Nephron progenitor cell (in vitro differentiated cells): ENCODE results near the gene DUSP19.

Source experiments
- DNase-seq: peaks from one replicate; pipeline ENCODE4 v3.0.0; 2021
- H3K27ac Mint-ChIP-seq: 2 replicates; pipeline ENCODE4 v1.8.0; 2021; ENCODE audit warnings: mild to moderate bottlenecking, moderate library complexity, mixed read lengths
- H3K27me3 Mint-ChIP-seq: 2 replicates; pipeline ENCODE4 v1.8.0; 2021; ENCODE audit warnings: mild to moderate bottlenecking, low read depth, mixed read lengths; ENCODE audit not compliant: poor library complexity
- H3K36me3 Mint-ChIP-seq: 2 replicates; pipeline ENCODE4 v1.8.0; 2021; ENCODE audit warnings: low read depth, mixed read lengths
- H3K4me1 Mint-ChIP-seq: 2 replicates; pipeline ENCODE4 v1.8.0; 2021; ENCODE audit warnings: mixed read lengths
- H3K4me3 Mint-ChIP-seq: 2 replicates; pipeline ENCODE4 v1.8.0; 2021; ENCODE audit warnings: mild to moderate bottlenecking, moderate library complexity, mixed read lengths
- H3K9me3 Mint-ChIP-seq: 2 replicates; pipeline ENCODE4 v1.8.0; 2021; ENCODE audit warnings: mild to moderate bottlenecking, moderate library complexity, mixed read lengths
- TF ChIP-seq, protein P1 (sequence below): fragments of 200-600 bp; sonication (generic); IDR thresholded peaks from 2 replicates; pipeline ENCODE4 v1.5.0; 2021; ENCODE audit warnings: antibody characterized with exemption

The DUSP19 gene

DNA sequence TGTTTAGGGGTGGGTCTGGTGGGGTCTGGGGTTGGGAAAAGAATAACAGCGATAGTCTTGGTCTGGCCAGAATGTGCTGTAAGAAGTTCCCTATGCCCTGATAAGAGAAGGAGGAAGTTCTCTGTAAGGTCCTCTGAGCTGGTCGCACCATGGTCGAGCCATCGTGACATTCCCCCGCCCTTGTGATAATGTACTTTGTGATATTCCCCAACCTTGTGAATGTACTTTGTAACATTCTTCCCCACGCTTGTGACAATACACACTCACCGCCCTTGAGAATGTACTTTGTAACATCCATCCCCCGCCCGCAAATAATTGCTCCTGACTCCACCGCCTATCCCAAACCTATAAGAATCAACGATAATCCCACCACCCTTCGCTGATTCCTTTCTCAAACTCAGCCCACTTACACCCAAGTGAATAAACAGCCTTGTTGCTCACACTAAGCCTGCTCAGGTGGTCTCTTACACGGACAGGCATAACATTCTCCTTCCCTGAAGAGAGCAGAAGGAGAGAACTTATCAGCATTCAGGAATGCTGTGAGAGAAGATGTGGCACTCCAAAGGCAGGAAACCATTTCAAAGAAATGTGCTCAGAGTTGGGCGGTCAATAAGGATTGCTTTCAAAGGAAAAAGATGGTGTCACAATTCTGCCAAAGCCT is 17.8 kb upstream of the DUSP19 start:
- no peaks in the 10 kb centered on the region for H3K9me3 Mint-ChIP-seq
- no peaks in the 10 kb centered on the region for H3K36me3 Mint-ChIP-seq
- no peaks in the 10 kb centered on the region for H3K27me3 Mint-ChIP-seq
- no peak overlapping the region for H3K4me3 Mint-ChIP-seq
- no peaks in the 10 kb centered on the region for H3K4me1 Mint-ChIP-seq
- no peak overlapping the region for H3K27ac Mint-ChIP-seq
- TF ChIP-seq, protein P1, sequence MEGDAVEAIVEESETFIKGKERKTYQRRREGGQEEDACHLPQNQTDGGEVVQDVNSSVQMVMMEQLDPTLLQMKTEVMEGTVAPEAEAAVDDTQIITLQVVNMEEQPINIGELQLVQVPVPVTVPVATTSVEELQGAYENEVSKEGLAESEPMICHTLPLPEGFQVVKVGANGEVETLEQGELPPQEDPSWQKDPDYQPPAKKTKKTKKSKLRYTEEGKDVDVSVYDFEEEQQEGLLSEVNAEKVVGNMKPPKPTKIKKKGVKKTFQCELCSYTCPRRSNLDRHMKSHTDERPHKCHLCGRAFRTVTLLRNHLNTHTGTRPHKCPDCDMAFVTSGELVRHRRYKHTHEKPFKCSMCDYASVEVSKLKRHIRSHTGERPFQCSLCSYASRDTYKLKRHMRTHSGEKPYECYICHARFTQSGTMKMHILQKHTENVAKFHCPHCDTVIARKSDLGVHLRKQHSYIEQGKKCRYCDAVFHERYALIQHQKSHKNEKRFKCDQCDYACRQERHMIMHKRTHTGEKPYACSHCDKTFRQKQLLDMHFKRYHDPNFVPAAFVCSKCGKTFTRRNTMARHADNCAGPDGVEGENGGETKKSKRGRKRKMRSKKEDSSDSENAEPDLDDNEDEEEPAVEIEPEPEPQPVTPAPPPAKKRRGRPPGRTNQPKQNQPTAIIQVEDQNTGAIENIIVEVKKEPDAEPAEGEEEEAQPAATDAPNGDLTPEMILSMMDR: no peak
- DNase-seq: no peak

DNA sequence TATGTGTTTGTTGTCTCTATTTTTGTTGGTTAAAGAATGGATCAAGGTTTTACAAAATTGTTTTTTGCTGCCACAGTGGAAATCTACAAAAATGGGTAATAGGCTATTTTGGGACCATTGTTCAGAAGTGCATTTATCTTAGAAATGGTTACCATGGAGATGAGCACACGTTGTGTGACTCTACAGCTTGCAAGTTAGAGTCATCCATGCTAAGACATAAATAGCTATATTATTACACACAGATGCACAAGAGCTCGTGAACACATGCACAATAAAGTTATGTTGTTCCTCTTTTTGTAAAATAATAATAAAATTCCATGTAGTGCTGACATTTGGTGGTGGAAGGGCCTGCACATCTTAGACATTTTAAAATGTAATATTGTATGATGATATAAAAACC is 15.5 kb upstream of the DUSP19 start:
- DNase-seq: no peak
- Mint-ChIP-seq H3K4me3 (no peak overlapping the region), H3K36me3 (no peaks in the 10 kb centered on the region), H3K9me3 (no peaks in the 10 kb centered on the region), H3K4me1 (no peaks in the 10 kb centered on the region), H3K27me3 (no peaks in the 10 kb centered on the region), H3K27ac (no peak overlapping the region)
- TF ChIP-seq, protein P1: no peak

DNA sequence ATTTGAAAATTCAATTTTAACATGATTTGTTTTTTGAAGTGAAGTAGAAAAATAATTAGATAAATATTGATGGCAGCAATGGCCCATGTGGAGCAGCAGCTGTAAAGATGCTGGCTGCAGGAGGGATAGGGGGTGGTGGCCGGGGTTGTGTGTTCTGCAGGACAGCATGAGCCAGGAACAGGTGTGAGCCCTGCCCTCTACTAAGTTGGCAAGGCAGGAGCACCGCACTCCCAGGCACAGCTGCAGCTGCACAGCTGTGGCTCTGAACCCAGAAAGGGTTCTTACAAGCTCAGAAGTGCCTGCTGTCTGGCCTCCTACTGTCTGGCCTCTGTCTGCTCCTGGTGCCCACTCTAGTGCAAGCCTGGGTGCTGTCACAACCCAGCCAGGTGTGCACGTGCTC is 10.0 kb upstream of the DUSP19 start:
- H3K9me3 Mint-ChIP-seq: peaks cover 4% of the 10 kb centered on the region
- H3K4me3 Mint-ChIP-seq: no peak overlapping the region
- no peak overlapping the region for H3K27ac Mint-ChIP-seq
- no peak for DNase-seq
- H3K4me1 Mint-ChIP-seq: no peaks in the 10 kb centered on the region
- H3K27me3 Mint-ChIP-seq: peaks cover 8% of the 10 kb centered on the region
- no peaks in the 10 kb centered on the region for H3K36me3 Mint-ChIP-seq
- TF ChIP-seq, protein P1: no peak

DNA sequence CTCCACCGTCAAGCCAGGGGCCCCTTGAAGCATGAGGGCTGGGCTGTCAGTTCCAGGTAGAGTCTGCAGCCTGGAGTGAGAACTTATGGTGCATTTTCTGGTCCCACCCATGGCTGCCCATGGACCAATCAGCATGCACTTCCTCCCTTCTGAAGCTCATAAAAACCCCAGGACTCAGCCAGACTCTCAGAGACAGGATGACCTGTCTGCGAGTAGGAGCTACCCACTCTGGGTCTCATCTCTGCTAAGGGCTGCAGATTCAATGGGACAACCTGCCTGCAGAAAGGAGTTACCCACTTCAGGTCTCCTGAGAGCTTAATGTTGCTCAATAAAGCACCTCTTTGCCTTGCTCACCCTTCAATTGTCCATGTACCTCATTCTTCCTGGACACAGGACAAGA is 9.4 kb upstream of the DUSP19 start:
- H3K4me3 Mint-ChIP-seq: no peak overlapping the region
- H3K27me3 Mint-ChIP-seq: peaks cover 10% of the 10 kb centered on the region
- H3K9me3 Mint-ChIP-seq: peaks cover 4% of the 10 kb centered on the region
- no peaks in the 10 kb centered on the region for H3K36me3 Mint-ChIP-seq
- no peaks in the 10 kb centered on the region for H3K4me1 Mint-ChIP-seq
- TF ChIP-seq, protein P1: no peak
- no peak overlapping the region for H3K27ac Mint-ChIP-seq
- DNase-seq: no peak

DNA sequence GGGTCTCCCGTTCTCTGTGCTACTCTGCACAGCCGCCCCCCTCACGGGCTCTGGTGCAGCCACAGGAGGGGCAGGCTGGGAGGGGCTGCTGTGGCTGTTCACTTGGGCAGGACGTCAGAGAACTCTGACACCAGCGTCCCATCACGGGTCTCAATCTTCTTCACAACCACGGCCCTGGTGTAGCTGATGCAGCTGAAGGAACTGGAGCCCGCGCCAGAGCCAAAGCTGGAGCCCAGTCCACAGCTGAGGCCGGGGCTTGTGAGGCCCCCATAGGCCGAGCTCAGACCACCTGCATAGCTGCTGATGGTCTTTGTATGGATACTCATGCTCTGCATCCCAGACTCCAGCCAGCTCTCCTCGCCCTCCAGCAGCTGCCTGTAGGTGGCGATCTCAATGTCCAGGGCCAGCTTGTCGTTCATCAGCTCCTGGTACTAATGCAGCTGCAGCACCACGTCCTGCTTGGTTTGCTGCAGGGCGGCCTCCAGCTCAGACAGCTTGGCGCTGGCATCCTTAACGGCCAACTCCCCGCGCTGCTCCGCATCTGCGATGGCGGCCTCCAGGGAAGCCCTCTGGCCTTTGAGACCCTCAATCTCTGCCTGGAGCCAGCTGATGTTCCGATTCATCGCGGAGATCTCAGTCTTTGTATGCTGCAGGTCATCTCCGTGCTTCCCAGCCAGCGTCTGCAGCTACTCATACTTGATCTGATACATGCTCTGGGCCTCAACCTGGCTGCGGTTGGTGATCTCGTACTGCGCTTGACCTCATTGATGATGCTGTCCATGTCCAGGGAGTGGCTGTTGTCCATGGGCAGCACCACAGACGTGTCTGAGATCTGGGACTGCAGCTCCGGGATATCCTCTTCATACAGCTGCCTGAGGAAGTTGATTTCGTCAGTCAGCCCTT is 7.4 kb upstream of the DUSP19 start:
- Mint-ChIP-seq H3K36me3 (no peaks in the 10 kb centered on the region), H3K4me3 (no peak overlapping the region), H3K9me3 (peaks cover 4% of the 10 kb centered on the region), H3K4me1 (no peaks in the 10 kb centered on the region), H3K27me3 (peaks cover 12% of the 10 kb centered on the region), H3K27ac (no peak overlapping the region)
- peak; percentile 55 for DNase-seq
- TF ChIP-seq, protein P1: peak; percentile 43
